ENCODE data around the gene PSMG3.

DNA sequence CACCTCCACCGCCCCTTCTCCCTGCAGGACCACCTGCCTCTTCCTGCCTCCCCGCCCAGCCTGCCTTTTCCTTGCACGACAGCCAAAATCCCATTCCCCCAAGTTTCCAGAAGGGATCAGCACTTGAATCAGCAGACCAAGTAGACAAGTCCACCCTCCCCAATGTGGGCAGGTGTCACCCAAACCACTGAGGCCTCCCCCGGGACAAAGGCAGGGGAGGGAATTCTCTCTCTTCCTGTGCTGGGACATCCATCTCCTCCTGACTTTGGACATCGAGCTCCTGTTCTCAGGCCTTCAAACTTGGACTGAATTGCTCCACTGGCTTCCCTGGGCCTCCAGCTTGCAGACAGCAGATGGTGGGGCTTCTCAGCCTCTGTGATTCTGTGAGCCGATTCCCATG is 21.6 kb upstream of the PSMG3 start:
- TF ChIP-seq, protein P1, sequence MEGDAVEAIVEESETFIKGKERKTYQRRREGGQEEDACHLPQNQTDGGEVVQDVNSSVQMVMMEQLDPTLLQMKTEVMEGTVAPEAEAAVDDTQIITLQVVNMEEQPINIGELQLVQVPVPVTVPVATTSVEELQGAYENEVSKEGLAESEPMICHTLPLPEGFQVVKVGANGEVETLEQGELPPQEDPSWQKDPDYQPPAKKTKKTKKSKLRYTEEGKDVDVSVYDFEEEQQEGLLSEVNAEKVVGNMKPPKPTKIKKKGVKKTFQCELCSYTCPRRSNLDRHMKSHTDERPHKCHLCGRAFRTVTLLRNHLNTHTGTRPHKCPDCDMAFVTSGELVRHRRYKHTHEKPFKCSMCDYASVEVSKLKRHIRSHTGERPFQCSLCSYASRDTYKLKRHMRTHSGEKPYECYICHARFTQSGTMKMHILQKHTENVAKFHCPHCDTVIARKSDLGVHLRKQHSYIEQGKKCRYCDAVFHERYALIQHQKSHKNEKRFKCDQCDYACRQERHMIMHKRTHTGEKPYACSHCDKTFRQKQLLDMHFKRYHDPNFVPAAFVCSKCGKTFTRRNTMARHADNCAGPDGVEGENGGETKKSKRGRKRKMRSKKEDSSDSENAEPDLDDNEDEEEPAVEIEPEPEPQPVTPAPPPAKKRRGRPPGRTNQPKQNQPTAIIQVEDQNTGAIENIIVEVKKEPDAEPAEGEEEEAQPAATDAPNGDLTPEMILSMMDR (conservative IDR thresholded peaks at IDR 0.05 in 1 of 2, IDR thresholded peaks at IDR 0.05 in 1 of 2; ENCODE audit: extremely low read depth in 1 of 2, insufficient read depth in 1 of 2, low read depth in 1 of 2, low read length in 2 of 2) = no peak
- TF ChIP-seq EZH2 (IDR thresholded peaks at IDR 0.05; ENCODE audit: borderline replicate concordance, low read length) = no peak

Measured in mammary epithelial cell (primary cell).